ENCODE data around the gene RBM14. TPM values are rescaled to one million over a fixed set of nuclear protein-coding genes. Genes with fewer than 3 reads are reported as not detected.

Gene RBM14
- total RNA-seq, 1 donor: 22.4 TPM

GRCh38 chr11:66593650-66594049, 22.8 kb upstream of the RBM14 start:
- no peak for TF ChIP-seq CTCF (IDR thresholded peaks at IDR 0.05; ENCODE audit: extremely low read depth, low read depth, low read length)
- peak overlapping the region; percentile 94 for H3K4me2 ChIP-seq (ENCODE audit: insufficient read depth, low read length)
- H3K27ac ChIP-seq (ENCODE audit: low read depth, low read length): peak overlapping the region; percentile 75
- peak overlapping the region; percentile 91 for H3K4me3 ChIP-seq (ENCODE audit: insufficient read depth, low read length)
- H3K27me3 ChIP-seq (ENCODE audit: insufficient read depth, low read length): no peaks in the 10 kb centered on the region
- H3K36me3 ChIP-seq (ENCODE audit: insufficient read depth, low read length): no peaks in the 10 kb centered on the region
- no peaks in the 10 kb centered on the region for H4K20me1 ChIP-seq (ENCODE audit: insufficient read depth, low read length)
- peak overlapping the region; percentile 89 for H2AFZ ChIP-seq (ENCODE audit: low read length)
- no peaks in the 10 kb centered on the region for H3K9me3 ChIP-seq (ENCODE audit: low read depth, low read length)
- DNase-seq (ENCODE audit: insufficient read length, low spot score, missing footprints): no peak
- peaks cover 37% of the 10 kb centered on the region for H3K79me2 ChIP-seq (ENCODE audit: insufficient read depth, low read length)
- peaks cover 24% of the 10 kb centered on the region for H3K4me1 ChIP-seq (ENCODE audit: insufficient read depth, low read length)

- H3K27ac ChIP-seq (ENCODE audit: low read depth, low read length): peak overlapping the region; percentile 68
- TF ChIP-seq CTCF (IDR thresholded peaks at IDR 0.05; ENCODE audit: extremely low read depth, low read depth, low read length): no peak
- H3K79me2 ChIP-seq (ENCODE audit: insufficient read depth, low read length): peaks cover 43% of the 10 kb centered on the region
- peaks cover 11% of the 10 kb centered on the region for H3K36me3 ChIP-seq (ENCODE audit: insufficient read depth, low read length)
- peak overlapping the region; percentile 62 for H3K4me2 ChIP-seq (ENCODE audit: insufficient read depth, low read length)
- no peaks in the 10 kb centered on the region for H3K9me3 ChIP-seq (ENCODE audit: low read depth, low read length)
- peaks cover 7% of the 10 kb centered on the region for H4K20me1 ChIP-seq (ENCODE audit: insufficient read depth, low read length)
- no peaks in the 10 kb centered on the region for H3K27me3 ChIP-seq (ENCODE audit: insufficient read depth, low read length)
- peaks cover 32% of the 10 kb centered on the region for H3K4me1 ChIP-seq (ENCODE audit: insufficient read depth, low read length)
- peak overlapping the region; percentile 47 for H2AFZ ChIP-seq (ENCODE audit: low read length)
- peak overlapping the region; percentile 37 for H3K4me3 ChIP-seq (ENCODE audit: insufficient read depth, low read length)
- DNase-seq (ENCODE audit: insufficient read length, low spot score, missing footprints): peak; percentile 95
Observed at GRCh38 chr11:66595245-66595904, 21.1 kb upstream of the RBM14 start.

GRCh38 chr11:66598993-66599392, 17.4 kb upstream of the RBM14 start:
- H3K27ac ChIP-seq (ENCODE audit: low read depth, low read length): no peak overlapping the region
- H3K36me3 ChIP-seq (ENCODE audit: insufficient read depth, low read length): peaks cover 11% of the 10 kb centered on the region
- no peak for DNase-seq (ENCODE audit: insufficient read length, low spot score, missing footprints)
- H3K4me3 ChIP-seq (ENCODE audit: insufficient read depth, low read length): no peak overlapping the region
- H4K20me1 ChIP-seq (ENCODE audit: insufficient read depth, low read length): peaks cover 11% of the 10 kb centered on the region
- H2AFZ ChIP-seq (ENCODE audit: low read length): no peak overlapping the region
- H3K4me1 ChIP-seq (ENCODE audit: insufficient read depth, low read length): peaks cover 51% of the 10 kb centered on the region
- peaks cover 30% of the 10 kb centered on the region for H3K79me2 ChIP-seq (ENCODE audit: insufficient read depth, low read length)
- H3K9me3 ChIP-seq (ENCODE audit: low read depth, low read length): no peaks in the 10 kb centered on the region
- no peak overlapping the region for H3K4me2 ChIP-seq (ENCODE audit: insufficient read depth, low read length)
- H3K27me3 ChIP-seq (ENCODE audit: insufficient read depth, low read length): no peaks in the 10 kb centered on the region
- no peak for TF ChIP-seq CTCF (IDR thresholded peaks at IDR 0.05; ENCODE audit: extremely low read depth, low read depth, low read length)

DNA sequence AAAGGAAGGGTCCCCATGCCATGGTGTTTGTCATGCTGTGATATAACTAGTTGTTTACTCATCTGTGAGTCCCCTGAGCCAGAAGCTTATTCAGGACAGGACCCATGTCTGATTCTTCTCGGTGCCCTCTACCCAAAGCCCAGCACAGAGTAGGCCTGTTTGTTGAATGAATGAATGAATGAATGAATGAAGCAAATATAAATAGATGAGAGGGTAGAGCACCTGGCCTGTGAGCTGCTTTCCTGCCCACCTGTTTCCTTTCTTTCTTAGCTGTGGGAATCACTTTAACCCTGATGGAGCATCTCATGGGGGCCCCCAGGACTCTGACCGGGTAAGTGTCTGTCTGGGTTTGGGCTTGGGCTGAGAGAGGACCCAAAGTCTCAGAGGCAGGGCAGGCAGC, 16.2 kb upstream of the RBM14 start:
- H3K9me3 ChIP-seq (ENCODE audit: low read depth, low read length): no peaks in the 10 kb centered on the region
- no peak for DNase-seq (ENCODE audit: insufficient read length, low spot score, missing footprints)
- no peak overlapping the region for H2AFZ ChIP-seq (ENCODE audit: low read length)
- H4K20me1 ChIP-seq (ENCODE audit: insufficient read depth, low read length): peaks cover 11% of the 10 kb centered on the region
- peak overlapping the region; percentile 21 for H3K4me2 ChIP-seq (ENCODE audit: insufficient read depth, low read length)
- no peaks in the 10 kb centered on the region for H3K27me3 ChIP-seq (ENCODE audit: insufficient read depth, low read length)
- peak overlapping the region; percentile 57 for H3K27ac ChIP-seq (ENCODE audit: low read depth, low read length)
- peaks cover 42% of the 10 kb centered on the region for H3K4me1 ChIP-seq (ENCODE audit: insufficient read depth, low read length)
- peaks cover 23% of the 10 kb centered on the region for H3K36me3 ChIP-seq (ENCODE audit: insufficient read depth, low read length)
- H3K4me3 ChIP-seq (ENCODE audit: insufficient read depth, low read length): peak overlapping the region; percentile 1
- TF ChIP-seq CTCF (IDR thresholded peaks at IDR 0.05; ENCODE audit: extremely low read depth, low read depth, low read length): no peak
- peaks cover 23% of the 10 kb centered on the region for H3K79me2 ChIP-seq (ENCODE audit: insufficient read depth, low read length)
